CD14-positive monocyte (primary cell): ENCODE results near the gene KCNQ1. TPM values are rescaled to one million over a fixed set of nuclear protein-coding genes. Genes with fewer than 3 reads are reported as not detected.

Experiments
- DNase-seq, 3 donors: peaks; one replicate each; pipeline ENCODE4 v3.0.0-alpha.2; 2011 to 2022
- H2AFZ ChIP-seq: 2 replicates; pipeline ENCODE4 v1.6.0; 2012; ENCODE audit warnings: mild to moderate bottlenecking, low read depth, low read length, inconsistent platforms; ENCODE audit not compliant: insufficient read depth, poor library complexity, severe bottlenecking
- H3K27ac ChIP-seq, 2 donors: 1 replicate in 1 of 2; 2 replicates in 1 of 2; pipeline ENCODE4 v1.5.1; 2012 to 2013; ENCODE audit warnings: low read length in 2 of 2, control low read depth in 1 of 2, inconsistent platforms in 1 of 2, low read depth in 1 of 2, mild to moderate bottlenecking in 1 of 2
- H3K27me3 ChIP-seq, 2 donors: one replicate each; pipeline versions ENCODE4 v1.6.0 to v1.6.1; 2011 to 2013; ENCODE audit warnings: low read length in 2 of 2; ENCODE audit not compliant: control insufficient read depth in 2 of 2, insufficient read depth in 2 of 2
- H3K36me3 ChIP-seq, 2 donors: replicated peaks in 1 of 2; 1 replicate in 1 of 2; 2 replicates in 1 of 2; pipeline versions ENCODE4 v1.5.1 to v1.6.1; 2012 to 2013; ENCODE audit warnings: low read length in 2 of 2, control low read depth in 1 of 2, inconsistent platforms in 1 of 2, mild to moderate bottlenecking in 1 of 2; ENCODE audit not compliant: insufficient read depth in 2 of 2, control insufficient read depth in 1 of 2
- H3K4me1 ChIP-seq, 2 donors: 1 replicate in 1 of 2; 2 replicates in 1 of 2; pipeline versions ENCODE4 v1.5.1 to v1.6.1; 2012 to 2013; ENCODE audit warnings: low read length in 2 of 2, control low read depth in 1 of 2, inconsistent platforms in 1 of 2, mild to moderate bottlenecking in 1 of 2, moderate library complexity in 1 of 2; ENCODE audit not compliant: insufficient read depth in 2 of 2, control insufficient read depth in 1 of 2
- H3K4me2 ChIP-seq: replicated peaks from 2 replicates; pipeline ENCODE3; 2012; ENCODE audit warnings: low read length, moderate library complexity, mild to moderate bottlenecking; ENCODE audit not compliant: poor library complexity, severe bottlenecking; ENCODE audit errors: extremely low read depth
- H3K4me3 ChIP-seq, 3 experiments: fragments of 200-600 bp in 1 of 3; sonication (generic) in 1 of 3; replicated peaks in 1 of 3; 1 replicate in 2 of 3; 2 replicates in 1 of 3; pipeline ENCODE4 v1.5.1; 2011 to 2013; ENCODE audit warnings: low read length in 3 of 3, mild to moderate bottlenecking in 3 of 3, control low read depth in 2 of 3, low read depth in 2 of 3, inconsistent platforms in 1 of 3, moderate library complexity in 1 of 3
- H3K79me2 ChIP-seq: 2 replicates; pipeline ENCODE4 v1.6.0; 2012; ENCODE audit warnings: mild to moderate bottlenecking, control low read depth, inconsistent platforms, low read length, moderate library complexity; ENCODE audit not compliant: insufficient read depth
- H3K9ac ChIP-seq: 2 replicates; pipeline ENCODE4 v1.6.0; 2017; ENCODE audit warnings: low read length, mild to moderate bottlenecking; ENCODE audit not compliant: insufficient read depth, poor library complexity, severe bottlenecking
- H3K9me3 ChIP-seq, 2 donors: replicated peaks in 1 of 2; 1 replicate in 1 of 2; 2 replicates in 1 of 2; pipeline versions ENCODE4 v1.5.1 to v1.6.1; 2012 to 2013; ENCODE audit warnings: low read length in 2 of 2, control low read depth in 1 of 2; ENCODE audit not compliant: control insufficient read depth in 1 of 2, insufficient read depth in 1 of 2
- H4K20me1 ChIP-seq: 2 replicates; pipeline ENCODE4 v1.6.0; 2012; ENCODE audit warnings: mild to moderate bottlenecking, low read length, control low read depth, moderate library complexity; ENCODE audit not compliant: insufficient read depth
- H3K27ac Mint-ChIP-seq, 7 donors: one replicate each; pipeline ENCODE4 v1.8.0; 2020; ENCODE audit warnings: mild to moderate bottlenecking in 7 of 7, mixed read lengths in 7 of 7, moderate library complexity in 6 of 7, inconsistent platforms in 2 of 7
- H3K27me3 Mint-ChIP-seq, 3 donors: one replicate each; pipeline ENCODE4 v1.8.0; 2021 to 2022; ENCODE audit warnings: low read depth in 3 of 3, mild to moderate bottlenecking in 3 of 3, mixed read lengths in 3 of 3, moderate library complexity in 3 of 3, inconsistent platforms in 1 of 3
- H3K36me3 Mint-ChIP-seq, 2 donors: one replicate each; pipeline ENCODE4 v1.8.0; 2020; ENCODE audit warnings: mixed read lengths in 2 of 2, inconsistent platforms in 1 of 2, mild to moderate bottlenecking in 1 of 2
- H3K4me1 Mint-ChIP-seq: one replicate; pipeline ENCODE4 v1.8.0; 2020; ENCODE audit warnings: mild to moderate bottlenecking, mixed read lengths
- H3K4me3 Mint-ChIP-seq, 2 donors: one replicate each; pipeline ENCODE4 v1.8.0; 2020; ENCODE audit warnings: mild to moderate bottlenecking in 2 of 2, mixed read lengths in 2 of 2, moderate library complexity in 1 of 2
- H3K9me3 Mint-ChIP-seq, 7 donors: one replicate each; pipeline ENCODE4 v1.8.0; 2020 to 2022; ENCODE audit warnings: mixed read lengths in 7 of 7, mild to moderate bottlenecking in 6 of 7, moderate library complexity in 6 of 7, inconsistent platforms in 2 of 7
- CTCF ChIP-seq: fragments of 200-600 bp; IDR thresholded peaks from one replicate; pipeline ENCODE4 v1.8.0; 2022; ENCODE audit warnings: antibody characterized with exemption, mild to moderate bottlenecking
- WGBS: methylation state at CpG from one replicate; pipeline ENCODE4 v1.1.5; 2013; ENCODE audit warnings: missing lambda C conversion rate; ENCODE audit not compliant: insufficient coverage; 5-methylcytosine and 5-hydroxymethylcytosine counted together
- intact Hi-C, 2 donors: fragments of 100-400 bp; cut with micrococcal nuclease; formaldehyde crosslinking; loops; one replicate each; pipeline versions ENCODE4 v1.15.0 to v1.15.1; 2023
- polyA plus RNA-seq, 3 donors: library from polyadenylated mRNA; depleted of rRNA in 1 of 3; unstranded in 2 of 3; stranded (reverse) in 1 of 3; fragments of 300-500 nt in 2 of 3; fragments of >200 nt in 1 of 3; fragmentation: Illumina TruSeq in 2 of 3; gene quantifications; 1 replicate in 2 of 3; 2 replicates in 1 of 3; pipeline ENCODE4 v1.2.3, GENCODE V29; 2012 to 2021

Gene KCNQ1
- polyA plus RNA-seq, 3 donors = 14.9 to 31.8 (median 21.6) TPM

DNA sequence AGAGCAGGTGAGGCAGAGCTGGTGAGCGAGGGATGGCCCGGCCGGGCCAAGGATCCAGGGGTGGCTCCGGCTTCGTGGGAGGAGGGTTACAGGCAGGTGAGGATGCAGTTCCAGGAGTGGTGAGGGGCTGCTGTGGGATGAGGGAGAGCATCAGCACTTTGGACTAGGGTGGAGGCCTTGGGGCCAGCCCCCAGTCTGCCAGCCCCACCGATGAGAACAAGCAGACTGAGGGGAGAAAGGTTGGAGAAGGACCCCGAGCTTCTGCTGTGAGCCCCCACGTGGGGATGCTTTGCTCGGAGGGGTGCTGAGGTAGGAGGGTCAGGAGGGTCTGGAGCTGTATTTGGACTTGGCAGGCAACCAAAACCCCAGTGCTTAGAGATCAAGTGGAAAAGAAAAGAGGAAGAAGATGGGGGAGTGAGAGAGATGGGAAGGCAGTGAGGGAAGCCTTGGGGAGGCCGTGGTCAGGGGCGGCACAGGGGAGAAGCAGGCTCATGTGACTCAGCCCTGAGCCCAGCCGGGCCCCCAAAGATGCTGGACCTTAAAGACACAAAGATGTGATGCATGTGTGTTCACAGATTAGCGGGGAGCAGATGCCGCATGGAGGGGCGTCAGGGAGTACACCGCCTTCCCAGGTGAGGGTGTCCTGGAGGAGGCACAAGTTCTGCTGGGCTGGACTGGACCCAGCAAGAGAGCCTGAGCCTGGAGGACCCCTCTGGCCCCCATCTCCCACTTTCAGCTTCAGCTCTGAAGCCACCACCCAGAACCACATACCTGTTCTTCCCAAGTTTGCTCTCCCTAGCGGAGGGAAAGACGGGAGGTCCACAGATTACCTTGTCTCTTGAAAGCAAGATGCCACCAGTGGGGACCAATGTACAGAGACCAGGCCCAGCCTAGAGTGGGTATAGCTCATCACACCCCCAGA is 349.5 kb downstream of the KCNQ1 start:
- 54% methylated on average over 15 of the region's 18 CpGs for WGBS
- peak in 1 of 3 donors; percentile 7 for DNase-seq
- peaks cover 11 to 30% (median 21%) of the 10 kb centered on the region in 3 donors for H3K27me3 Mint-ChIP-seq
- Histone ChIP-seq H3K27ac (no peak overlapping the region), H3K9ac (no peak overlapping the region), H3K4me3 (no peak overlapping the region), H3K9me3 (peaks cover 0 to 10% of the 10 kb centered on the region in 2 donors), H4K20me1 (peaks cover 57% of the 10 kb centered on the region), H3K79me2 (no peaks in the 10 kb centered on the region), H3K4me1 (peaks cover 12 to 23% of the 10 kb centered on the region in 2 donors), H3K27me3 (peaks cover 0 to 23% of the 10 kb centered on the region in 2 donors), H3K36me3 (peaks cover 8 to 17% of the 10 kb centered on the region in 2 donors), H3K4me2 (no peak overlapping the region), H2AFZ (no peak overlapping the region)
- H3K4me1 Mint-ChIP-seq = peaks cover 16% of the 10 kb centered on the region
- H3K27ac Mint-ChIP-seq = no peak overlapping the region
- peaks cover 3 to 14% (median 6%) of the 10 kb centered on the region in 7 donors for H3K9me3 Mint-ChIP-seq
- H3K36me3 Mint-ChIP-seq = peaks cover 44 to 49% of the 10 kb centered on the region in 2 donors
- no peak for TF ChIP-seq CTCF
- intact Hi-C loops = no loop called here
- H3K4me3 Mint-ChIP-seq = peak overlapping the region in 1 of 2 donors; percentile 46

DNA sequence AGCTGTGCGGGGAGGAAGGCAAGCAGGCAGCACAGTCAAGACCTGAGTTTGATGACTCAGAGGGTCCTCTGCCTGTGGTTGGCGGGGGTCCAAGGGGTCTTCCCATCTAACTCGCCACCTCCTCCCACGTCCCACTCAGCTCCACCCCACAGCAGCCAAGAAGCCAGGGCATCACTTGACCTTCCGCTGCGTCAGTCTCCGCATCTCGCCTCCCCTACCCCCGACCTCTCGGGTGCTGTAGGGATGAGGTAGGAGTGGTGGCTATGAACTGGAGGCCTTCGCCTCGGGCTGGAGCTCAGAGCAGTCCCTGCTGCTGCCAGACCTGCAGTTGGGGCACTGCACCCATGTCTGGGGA is 350.1 kb downstream of the KCNQ1 start:
- peaks cover 39 to 44% of the 10 kb centered on the region in 2 donors for H3K36me3 Mint-ChIP-seq
- peaks cover 16% of the 10 kb centered on the region for H3K4me1 Mint-ChIP-seq
- Histone ChIP-seq H3K27ac (no peak overlapping the region), H3K9me3 (peaks cover 0 to 10% of the 10 kb centered on the region in 2 donors), H3K36me3 (peaks cover 2 to 11% of the 10 kb centered on the region in 2 donors), H3K79me2 (no peaks in the 10 kb centered on the region), H3K4me2 (no peak overlapping the region), H3K9ac (no peak overlapping the region), H4K20me1 (peaks cover 53% of the 10 kb centered on the region), H3K4me1 (peaks cover 12 to 23% of the 10 kb centered on the region in 2 donors), H3K27me3 (peaks cover 0 to 23% of the 10 kb centered on the region in 2 donors), H3K4me3 (no peak overlapping the region), H2AFZ (no peak overlapping the region)
- no peak for TF ChIP-seq CTCF
- peaks cover 2 to 14% (median 7%) of the 10 kb centered on the region in 7 donors for H3K9me3 Mint-ChIP-seq
- H3K27ac Mint-ChIP-seq = peak overlapping the region in 1 of 7 donors; percentile 57
- H3K4me3 Mint-ChIP-seq = no peak overlapping the region
- peaks cover 11 to 25% (median 16%) of the 10 kb centered on the region in 3 donors for H3K27me3 Mint-ChIP-seq
- no peak for DNase-seq
- intact Hi-C loops = no loop called here
- WGBS = 86% methylated on average over 7 of the region's 12 CpGs
